Ascending aorta (tissue), 2 donors: Measurements from ENCODE around the gene FARP2. TPM values are rescaled to one million over a fixed set of nuclear protein-coding genes. Genes with fewer than 3 reads are reported as not detected.
"Not testable (repeated sequence)": the region's sequence is repeated elsewhere in the genome, so short reads cannot be mapped to it uniquely, and the experiment has no call there.

Source experiments
- DNase-seq, 2 donors: peaks; one replicate each; pipeline ENCODE4 v3.0.0-alpha.2; 2019; ENCODE audit warnings: low spot score in 2 of 2
- H3K27ac ChIP-seq, 2 donors: fragments of 200-600 bp; sonication (generic); one replicate each; pipeline ENCODE4 v1.5.1; 2016 to 2017; ENCODE audit warnings: mild to moderate bottlenecking in 1 of 2
- H3K27me3 ChIP-seq: fragments of 200-600 bp; sonication (generic); one replicate; pipeline ENCODE4 v1.5.1; 2017
- H3K36me3 ChIP-seq, 2 donors: fragments of 200-600 bp; sonication (generic); one replicate each; pipeline ENCODE4 v1.5.1; 2016
- H3K4me1 ChIP-seq, 2 donors: fragments of 200-600 bp; sonication (generic); one replicate each; pipeline ENCODE4 v1.5.1; 2016 to 2017; ENCODE audit warnings: mild to moderate bottlenecking in 1 of 2
- H3K4me3 ChIP-seq, 2 donors: fragments of 200-600 bp; sonication (generic); one replicate each; pipeline ENCODE4 v1.5.1; 2016 to 2017; ENCODE audit warnings: mild to moderate bottlenecking in 1 of 2
- H3K9me3 ChIP-seq, 2 donors: fragments of 200-600 bp; sonication (generic); one replicate each; pipeline ENCODE4 v1.5.1; 2016
- intact Hi-C: fragments of 100-400 bp; cut with DNase I; formaldehyde crosslinking; loops from one replicate; pipeline ENCODE4 v1.15.1; 2023
- total RNA-seq: library from RNA; depleted of rRNA; stranded (reverse); fragments of >200 nt; gene quantifications from one replicate; pipeline ENCODE4 v1.1.0, GENCODE V29; 2016
- TF ChIP-seq, protein P1 (sequence below), 3 experiments: fragments of 200-600 bp in 2 of 3; fragments of 450-650 bp in 1 of 3; sonication (generic) in 2 of 3; IDR thresholded peaks; one replicate each; pipeline ENCODE4 v1.5.1; 2016 to 2019; ENCODE audit warnings: antibody characterized with exemption in 3 of 3, mild to moderate bottlenecking in 1 of 3, moderate library complexity in 1 of 3

Gene FARP2
- total RNA-seq, 1 donor from 2014 or later, result 19.6 TPM

DNA sequence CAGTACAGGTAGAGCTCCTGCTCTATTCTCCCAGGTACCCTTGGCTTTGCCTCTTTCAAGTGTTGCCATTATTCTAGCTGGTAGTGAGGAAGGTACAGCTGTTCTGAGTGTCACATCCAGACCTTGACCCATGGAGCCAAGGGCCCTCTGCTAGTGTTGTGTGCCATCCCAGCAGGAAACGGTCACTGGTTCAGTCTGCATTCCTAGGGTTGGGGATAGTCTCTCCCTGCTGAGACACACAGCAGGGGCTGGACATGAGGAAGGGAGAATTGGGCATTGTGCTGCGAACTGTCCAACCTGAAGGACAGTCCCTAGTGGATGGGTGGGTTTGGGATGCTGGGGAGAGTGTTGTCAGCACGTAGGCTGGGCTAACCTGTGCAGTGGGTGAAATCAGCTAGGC, 59.1 kb downstream of the FARP2 start:
- Histone ChIP-seq H3K4me3 (no peak overlapping the region), H3K36me3 (peaks cover 78 to 97% of the 10 kb centered on the region in 2 donors), H3K27ac (no peak overlapping the region), H3K9me3 (no peaks in the 10 kb centered on the region), H3K4me1 (no peaks in the 10 kb centered on the region), H3K27me3 (no peaks in the 10 kb centered on the region)
- TF ChIP-seq, protein P1, sequence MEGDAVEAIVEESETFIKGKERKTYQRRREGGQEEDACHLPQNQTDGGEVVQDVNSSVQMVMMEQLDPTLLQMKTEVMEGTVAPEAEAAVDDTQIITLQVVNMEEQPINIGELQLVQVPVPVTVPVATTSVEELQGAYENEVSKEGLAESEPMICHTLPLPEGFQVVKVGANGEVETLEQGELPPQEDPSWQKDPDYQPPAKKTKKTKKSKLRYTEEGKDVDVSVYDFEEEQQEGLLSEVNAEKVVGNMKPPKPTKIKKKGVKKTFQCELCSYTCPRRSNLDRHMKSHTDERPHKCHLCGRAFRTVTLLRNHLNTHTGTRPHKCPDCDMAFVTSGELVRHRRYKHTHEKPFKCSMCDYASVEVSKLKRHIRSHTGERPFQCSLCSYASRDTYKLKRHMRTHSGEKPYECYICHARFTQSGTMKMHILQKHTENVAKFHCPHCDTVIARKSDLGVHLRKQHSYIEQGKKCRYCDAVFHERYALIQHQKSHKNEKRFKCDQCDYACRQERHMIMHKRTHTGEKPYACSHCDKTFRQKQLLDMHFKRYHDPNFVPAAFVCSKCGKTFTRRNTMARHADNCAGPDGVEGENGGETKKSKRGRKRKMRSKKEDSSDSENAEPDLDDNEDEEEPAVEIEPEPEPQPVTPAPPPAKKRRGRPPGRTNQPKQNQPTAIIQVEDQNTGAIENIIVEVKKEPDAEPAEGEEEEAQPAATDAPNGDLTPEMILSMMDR (IDR thresholded peaks at IDR 0.05), result no peak
- intact Hi-C loops, result no loop called here
- DNase-seq, result no peak

DNA sequence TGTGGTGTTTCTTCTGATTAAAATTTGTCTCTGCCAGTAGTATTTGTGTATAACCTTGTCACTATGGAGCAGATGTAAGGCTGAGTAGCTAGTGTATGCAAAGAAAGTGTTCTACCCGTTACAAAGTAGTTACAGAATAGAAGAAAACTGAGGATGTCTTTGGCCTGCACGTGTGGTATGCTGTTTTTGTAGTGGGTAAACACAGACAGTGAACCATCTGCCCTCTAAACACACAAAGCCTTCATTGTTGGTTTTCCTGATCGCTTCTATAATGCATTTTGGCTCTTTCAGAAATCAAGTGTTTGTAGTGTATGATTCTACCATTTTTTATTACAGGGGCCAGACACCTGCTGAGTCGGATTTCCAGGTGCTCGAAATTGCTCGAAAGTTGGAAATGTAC, 61.5 kb downstream of the FARP2 start:
- TF ChIP-seq, protein P1 (IDR thresholded peaks at IDR 0.05), result no peak
- H3K27ac ChIP-seq, result no peak overlapping the region
- H3K9me3 ChIP-seq, result no peaks in the 10 kb centered on the region
- intact Hi-C loops, result no loop called here
- no peak overlapping the region for H3K4me3 ChIP-seq
- H3K27me3 ChIP-seq, result no peaks in the 10 kb centered on the region
- peaks cover 68 to 97% of the 10 kb centered on the region in 2 donors for H3K36me3 ChIP-seq
- H3K4me1 ChIP-seq, result no peaks in the 10 kb centered on the region
- DNase-seq, result no peak

DNA sequence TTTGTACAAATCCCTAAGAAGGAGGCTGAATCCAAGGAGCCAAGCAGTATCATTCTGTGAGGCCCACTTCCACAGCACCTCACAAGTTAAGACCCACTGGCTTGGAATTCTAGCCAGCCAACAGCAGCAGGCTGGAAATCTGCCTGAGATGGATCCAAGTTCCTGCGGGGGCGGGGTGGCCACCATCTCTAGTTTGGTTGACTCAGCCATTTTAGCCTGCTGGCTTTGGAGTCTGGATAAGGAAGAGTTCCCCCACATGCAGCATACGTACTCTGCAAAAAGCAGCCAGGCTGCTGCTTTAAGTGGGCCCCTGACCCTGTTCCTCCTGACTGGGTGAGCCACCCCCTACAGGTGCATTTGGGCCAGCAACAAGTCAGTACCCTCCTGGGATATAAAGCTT, 65.2 kb downstream of the FARP2 start:
- Histone ChIP-seq H3K27ac (no peak overlapping the region), H3K4me1 (no peaks in the 10 kb centered on the region), H3K36me3 (peaks cover 38 to 70% of the 10 kb centered on the region in 2 donors), H3K4me3 (no peak overlapping the region), H3K27me3 (no peaks in the 10 kb centered on the region), H3K9me3 (no peaks in the 10 kb centered on the region)
- TF ChIP-seq, protein P1 (IDR thresholded peaks at IDR 0.05), result no peak
- DNase-seq, result no peak
- intact Hi-C loops, result no loop called here

DNA sequence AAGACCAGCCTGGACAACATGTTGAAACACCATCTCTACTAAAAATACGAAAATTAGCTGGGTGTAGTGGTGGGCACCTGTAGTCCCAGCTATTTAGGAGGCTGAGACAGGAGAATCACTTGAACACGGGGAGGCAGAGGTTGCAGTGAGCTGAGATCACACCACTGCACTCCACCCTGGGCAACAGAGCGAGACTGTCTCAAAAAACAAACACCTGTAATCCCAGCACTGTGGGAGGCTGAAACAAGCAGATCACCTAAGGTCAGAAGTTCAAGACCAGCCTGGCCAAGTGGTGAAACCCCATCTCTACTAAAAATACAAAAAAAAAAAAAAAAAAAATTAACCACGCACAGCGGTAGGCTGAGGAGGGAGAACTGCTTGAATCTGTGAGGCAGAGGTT, 65.9 kb downstream of the FARP2 start:
- DNase-seq, H3K27me3 ChIP-seq, intact Hi-C loops, H3K9me3 ChIP-seq, H3K4me3 ChIP-seq, H3K27ac ChIP-seq, H3K4me1 ChIP-seq: not testable (repeated sequence)
- peaks cover 36 to 64% of the 10 kb centered on the region in 2 donors for H3K36me3 ChIP-seq

DNA sequence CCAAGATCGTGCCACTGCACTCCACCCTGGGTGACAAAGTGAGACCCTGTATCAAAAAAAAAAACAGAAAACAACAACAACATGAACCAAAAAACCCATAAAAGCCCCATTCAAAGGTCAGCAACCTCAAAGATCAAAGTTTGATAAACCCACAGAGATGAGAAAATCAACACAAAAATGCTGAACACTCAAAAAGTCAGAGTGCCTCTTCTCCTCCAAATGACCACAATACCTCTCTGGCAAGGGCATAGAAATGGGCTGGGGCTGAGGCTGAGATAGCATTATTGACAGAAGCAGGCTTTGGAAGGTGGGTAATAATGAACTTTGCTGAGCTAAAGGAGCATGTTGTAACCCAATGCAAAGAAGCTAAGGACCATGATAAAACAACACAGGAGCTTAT, 66.3 kb downstream of the FARP2 start:
- intact Hi-C loops, result no loop called here
- Histone ChIP-seq H3K4me3 (no peak overlapping the region), H3K4me1 (no peaks in the 10 kb centered on the region), H3K36me3 (peaks cover 33 to 62% of the 10 kb centered on the region in 2 donors), H3K27ac (no peak overlapping the region), H3K9me3 (no peaks in the 10 kb centered on the region), H3K27me3 (no peaks in the 10 kb centered on the region)
- TF ChIP-seq, protein P1 (IDR thresholded peaks at IDR 0.05), result no peak
- no peak for DNase-seq

DNA sequence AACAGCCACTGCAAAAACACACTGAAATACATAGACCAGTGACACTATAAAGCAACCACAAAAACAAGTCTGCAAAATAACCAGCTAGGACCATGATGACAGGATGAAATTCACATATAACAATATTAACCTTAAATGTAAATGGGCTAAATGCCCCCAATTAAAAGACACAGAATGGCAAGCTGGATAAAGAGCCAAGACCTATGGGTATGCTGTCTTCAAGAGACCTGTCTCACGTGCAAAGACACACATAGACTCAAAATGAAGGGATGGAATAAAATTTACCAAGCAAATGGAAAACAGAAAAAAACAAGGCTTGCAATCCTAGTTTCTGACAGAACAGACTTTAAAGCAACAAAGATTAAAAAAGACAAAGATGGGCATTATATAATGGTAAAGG, 67.4 kb downstream of the FARP2 start:
- H3K27ac ChIP-seq, H3K4me3 ChIP-seq, H3K9me3 ChIP-seq, DNase-seq, intact Hi-C loops, H3K27me3 ChIP-seq, H3K4me1 ChIP-seq: not testable (repeated sequence)
- peaks cover 26 to 57% of the 10 kb centered on the region in 2 donors for H3K36me3 ChIP-seq

DNA sequence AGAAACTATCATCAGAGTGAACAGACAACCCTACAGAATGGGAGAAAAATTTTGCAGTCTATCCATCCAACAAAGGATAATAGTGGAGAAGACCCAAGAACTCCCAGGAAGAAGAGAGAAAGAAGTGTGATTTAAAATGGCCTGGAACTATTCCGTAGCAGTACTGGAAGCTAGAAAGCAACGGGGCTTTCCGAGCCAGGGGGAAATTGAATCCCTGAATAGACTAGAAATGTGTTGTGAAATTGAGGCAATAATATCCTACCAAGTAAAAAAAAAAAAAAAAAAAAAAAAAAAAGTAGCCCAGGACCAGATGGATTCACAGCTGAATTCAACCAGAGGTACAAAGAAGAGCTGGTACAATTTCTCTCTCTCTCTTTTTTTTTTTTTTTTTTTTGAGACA, 69.3 kb downstream of the FARP2 start:
- Histone ChIP-seq H3K27ac (no peak overlapping the region), H3K4me3 (no peak overlapping the region), H3K9me3 (no peaks in the 10 kb centered on the region), H3K36me3 (peaks cover 19 to 58% of the 10 kb centered on the region in 2 donors), H3K27me3 (no peaks in the 10 kb centered on the region), H3K4me1 (no peaks in the 10 kb centered on the region)
- TF ChIP-seq, protein P1 (IDR thresholded peaks at IDR 0.05), result no peak
- intact Hi-C loops, result no loop called here
- DNase-seq, result no peak
